Hepatocyte (in vitro differentiated cells): ENCODE data around the gene MYLK3.

Experiments used
- EZH2 ChIP-seq: fragments of 200-600 bp; sonication (generic); IDR thresholded peaks from 2 replicates; pipeline ENCODE4 v1.6.1; 2016; ENCODE audit warnings: antibody characterized with exemption, mild to moderate bottlenecking, borderline replicate concordance
- EZH2phosphoT487 ChIP-seq: fragments of 200-600 bp; sonication (generic); IDR thresholded peaks from one replicate; pipeline ENCODE4 v1.6.1; 2018; ENCODE audit warnings: antibody characterized with exemption, mild to moderate bottlenecking, low read depth, moderate library complexity; ENCODE audit not compliant: unreplicated experiment, severe bottlenecking
- TF ChIP-seq, protein P1 (sequence below): fragments of 200-600 bp; sonication (generic); IDR thresholded peaks from 2 replicates; pipeline ENCODE4 v1.5.1; 2016; ENCODE audit warnings: antibody characterized with exemption, mild to moderate bottlenecking; ENCODE audit not compliant: poor library complexity

DNA sequence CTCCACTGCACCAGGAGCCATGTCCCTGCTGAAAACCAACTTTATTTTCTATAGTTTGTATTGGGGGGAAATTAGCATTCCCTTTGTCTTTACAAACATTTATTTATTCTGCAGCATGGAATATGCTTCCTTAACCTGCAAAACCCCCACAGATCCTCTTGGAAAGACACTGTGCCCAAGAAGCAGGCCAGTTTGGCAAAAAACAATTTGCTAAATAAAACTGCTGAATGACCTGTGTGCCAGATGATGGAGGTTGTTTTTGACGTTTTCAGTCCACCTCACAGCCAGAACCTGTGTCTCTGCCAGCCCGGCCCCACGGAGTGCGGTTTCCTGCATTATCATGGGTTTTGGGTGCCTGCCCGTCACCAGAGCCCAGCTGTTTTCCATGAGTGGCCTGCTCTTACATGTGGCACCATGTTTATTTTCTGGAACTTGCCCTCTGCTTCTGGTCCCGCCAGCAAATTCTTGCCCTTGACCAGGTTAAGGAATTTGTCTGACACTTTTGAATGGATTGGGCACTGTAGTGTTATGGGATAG, 32.3 kb downstream of the MYLK3 start:
- TF ChIP-seq, protein P1, sequence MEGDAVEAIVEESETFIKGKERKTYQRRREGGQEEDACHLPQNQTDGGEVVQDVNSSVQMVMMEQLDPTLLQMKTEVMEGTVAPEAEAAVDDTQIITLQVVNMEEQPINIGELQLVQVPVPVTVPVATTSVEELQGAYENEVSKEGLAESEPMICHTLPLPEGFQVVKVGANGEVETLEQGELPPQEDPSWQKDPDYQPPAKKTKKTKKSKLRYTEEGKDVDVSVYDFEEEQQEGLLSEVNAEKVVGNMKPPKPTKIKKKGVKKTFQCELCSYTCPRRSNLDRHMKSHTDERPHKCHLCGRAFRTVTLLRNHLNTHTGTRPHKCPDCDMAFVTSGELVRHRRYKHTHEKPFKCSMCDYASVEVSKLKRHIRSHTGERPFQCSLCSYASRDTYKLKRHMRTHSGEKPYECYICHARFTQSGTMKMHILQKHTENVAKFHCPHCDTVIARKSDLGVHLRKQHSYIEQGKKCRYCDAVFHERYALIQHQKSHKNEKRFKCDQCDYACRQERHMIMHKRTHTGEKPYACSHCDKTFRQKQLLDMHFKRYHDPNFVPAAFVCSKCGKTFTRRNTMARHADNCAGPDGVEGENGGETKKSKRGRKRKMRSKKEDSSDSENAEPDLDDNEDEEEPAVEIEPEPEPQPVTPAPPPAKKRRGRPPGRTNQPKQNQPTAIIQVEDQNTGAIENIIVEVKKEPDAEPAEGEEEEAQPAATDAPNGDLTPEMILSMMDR, result no peak
- TF ChIP-seq EZH2 (no peak), EZH2phosphoT487 (no peak)
